ENCODE measurements around the gene IARS1.

DNA sequence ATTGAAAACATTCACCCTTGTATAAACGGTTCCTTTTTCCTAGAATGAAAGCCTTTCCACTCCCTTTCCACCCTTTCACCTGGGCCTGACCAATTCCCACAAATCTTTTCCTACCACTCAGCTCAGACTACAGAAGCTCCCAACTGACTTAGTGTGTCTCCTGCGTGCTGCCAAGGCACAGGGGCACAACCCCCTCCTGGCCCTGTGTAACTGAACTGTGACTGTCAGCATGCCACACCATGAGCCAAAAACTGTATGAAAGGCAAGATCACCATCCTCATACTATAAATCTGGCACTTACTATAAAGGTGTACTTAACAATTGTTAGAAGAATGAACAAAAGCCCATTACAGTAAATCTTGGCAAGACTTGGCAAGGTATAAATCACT, 20.1 kb upstream of the IARS1 start:
- TF ChIP-seq, protein P1, sequence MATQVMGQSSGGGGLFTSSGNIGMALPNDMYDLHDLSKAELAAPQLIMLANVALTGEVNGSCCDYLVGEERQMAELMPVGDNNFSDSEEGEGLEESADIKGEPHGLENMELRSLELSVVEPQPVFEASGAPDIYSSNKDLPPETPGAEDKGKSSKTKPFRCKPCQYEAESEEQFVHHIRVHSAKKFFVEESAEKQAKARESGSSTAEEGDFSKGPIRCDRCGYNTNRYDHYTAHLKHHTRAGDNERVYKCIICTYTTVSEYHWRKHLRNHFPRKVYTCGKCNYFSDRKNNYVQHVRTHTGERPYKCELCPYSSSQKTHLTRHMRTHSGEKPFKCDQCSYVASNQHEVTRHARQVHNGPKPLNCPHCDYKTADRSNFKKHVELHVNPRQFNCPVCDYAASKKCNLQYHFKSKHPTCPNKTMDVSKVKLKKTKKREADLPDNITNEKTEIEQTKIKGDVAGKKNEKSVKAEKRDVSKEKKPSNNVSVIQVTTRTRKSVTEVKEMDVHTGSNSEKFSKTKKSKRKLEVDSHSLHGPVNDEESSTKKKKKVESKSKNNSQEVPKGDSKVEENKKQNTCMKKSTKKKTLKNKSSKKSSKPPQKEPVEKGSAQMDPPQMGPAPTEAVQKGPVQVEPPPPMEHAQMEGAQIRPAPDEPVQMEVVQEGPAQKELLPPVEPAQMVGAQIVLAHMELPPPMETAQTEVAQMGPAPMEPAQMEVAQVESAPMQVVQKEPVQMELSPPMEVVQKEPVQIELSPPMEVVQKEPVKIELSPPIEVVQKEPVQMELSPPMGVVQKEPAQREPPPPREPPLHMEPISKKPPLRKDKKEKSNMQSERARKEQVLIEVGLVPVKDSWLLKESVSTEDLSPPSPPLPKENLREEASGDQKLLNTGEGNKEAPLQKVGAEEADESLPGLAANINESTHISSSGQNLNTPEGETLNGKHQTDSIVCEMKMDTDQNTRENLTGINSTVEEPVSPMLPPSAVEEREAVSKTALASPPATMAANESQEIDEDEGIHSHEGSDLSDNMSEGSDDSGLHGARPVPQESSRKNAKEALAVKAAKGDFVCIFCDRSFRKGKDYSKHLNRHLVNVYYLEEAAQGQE (IDR thresholded peaks at IDR 0.05; ENCODE audit: borderline replicate concordance): no peak
- TF ChIP-seq RAD21 (conservative IDR thresholded peaks at IDR 0.05): no peak
- TF ChIP-seq, protein P2, sequence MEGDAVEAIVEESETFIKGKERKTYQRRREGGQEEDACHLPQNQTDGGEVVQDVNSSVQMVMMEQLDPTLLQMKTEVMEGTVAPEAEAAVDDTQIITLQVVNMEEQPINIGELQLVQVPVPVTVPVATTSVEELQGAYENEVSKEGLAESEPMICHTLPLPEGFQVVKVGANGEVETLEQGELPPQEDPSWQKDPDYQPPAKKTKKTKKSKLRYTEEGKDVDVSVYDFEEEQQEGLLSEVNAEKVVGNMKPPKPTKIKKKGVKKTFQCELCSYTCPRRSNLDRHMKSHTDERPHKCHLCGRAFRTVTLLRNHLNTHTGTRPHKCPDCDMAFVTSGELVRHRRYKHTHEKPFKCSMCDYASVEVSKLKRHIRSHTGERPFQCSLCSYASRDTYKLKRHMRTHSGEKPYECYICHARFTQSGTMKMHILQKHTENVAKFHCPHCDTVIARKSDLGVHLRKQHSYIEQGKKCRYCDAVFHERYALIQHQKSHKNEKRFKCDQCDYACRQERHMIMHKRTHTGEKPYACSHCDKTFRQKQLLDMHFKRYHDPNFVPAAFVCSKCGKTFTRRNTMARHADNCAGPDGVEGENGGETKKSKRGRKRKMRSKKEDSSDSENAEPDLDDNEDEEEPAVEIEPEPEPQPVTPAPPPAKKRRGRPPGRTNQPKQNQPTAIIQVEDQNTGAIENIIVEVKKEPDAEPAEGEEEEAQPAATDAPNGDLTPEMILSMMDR (IDR thresholded peaks at IDR 0.05; ENCODE audit: poor library complexity, severe bottlenecking): no peak
- no peak for TF ChIP-seq EZH2 (IDR thresholded peaks at IDR 0.05; ENCODE audit: borderline replicate concordance, insufficient read depth, low read length, poor library complexity, severe bottlenecking)
- TF ChIP-seq TAF1 (IDR thresholded peaks at IDR 0.05; ENCODE audit: low read depth): no peak
- no peak for TF ChIP-seq POLR2AphosphoS5 (IDR thresholded peaks at IDR 0.05)
- no peak for TF ChIP-seq EP300 (conservative IDR thresholded peaks at IDR 0.05; ENCODE audit: poor library complexity, severe bottlenecking)
- TF ChIP-seq MXI1 (conservative IDR thresholded peaks at IDR 0.05; ENCODE audit: poor library complexity, severe bottlenecking): no peak
- TF ChIP-seq SMC3 (conservative IDR thresholded peaks at IDR 0.05; ENCODE audit: poor library complexity): no peak
